ENCODE results near the gene PELI2.

DNA sequence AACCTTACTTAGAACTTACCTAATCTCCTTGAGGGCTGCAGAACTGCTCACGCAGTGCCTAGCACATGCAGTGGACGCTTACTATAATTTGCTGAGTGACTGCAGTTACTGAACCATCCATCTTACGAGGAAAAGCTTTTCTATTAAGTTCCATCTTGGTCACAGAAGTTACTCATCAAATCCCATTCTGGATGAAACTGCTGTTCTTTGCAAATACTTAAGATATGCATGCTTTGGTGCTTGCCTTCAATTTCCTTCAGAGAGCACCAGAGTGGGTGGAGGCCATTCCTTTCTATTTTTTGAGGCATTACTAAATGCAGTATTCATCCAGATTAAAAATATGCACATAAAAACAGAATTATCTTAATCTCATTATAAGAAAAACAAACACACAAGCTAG lies 17.7 kb upstream of the PELI2 start:
- TF ChIP-seq, protein P1, sequence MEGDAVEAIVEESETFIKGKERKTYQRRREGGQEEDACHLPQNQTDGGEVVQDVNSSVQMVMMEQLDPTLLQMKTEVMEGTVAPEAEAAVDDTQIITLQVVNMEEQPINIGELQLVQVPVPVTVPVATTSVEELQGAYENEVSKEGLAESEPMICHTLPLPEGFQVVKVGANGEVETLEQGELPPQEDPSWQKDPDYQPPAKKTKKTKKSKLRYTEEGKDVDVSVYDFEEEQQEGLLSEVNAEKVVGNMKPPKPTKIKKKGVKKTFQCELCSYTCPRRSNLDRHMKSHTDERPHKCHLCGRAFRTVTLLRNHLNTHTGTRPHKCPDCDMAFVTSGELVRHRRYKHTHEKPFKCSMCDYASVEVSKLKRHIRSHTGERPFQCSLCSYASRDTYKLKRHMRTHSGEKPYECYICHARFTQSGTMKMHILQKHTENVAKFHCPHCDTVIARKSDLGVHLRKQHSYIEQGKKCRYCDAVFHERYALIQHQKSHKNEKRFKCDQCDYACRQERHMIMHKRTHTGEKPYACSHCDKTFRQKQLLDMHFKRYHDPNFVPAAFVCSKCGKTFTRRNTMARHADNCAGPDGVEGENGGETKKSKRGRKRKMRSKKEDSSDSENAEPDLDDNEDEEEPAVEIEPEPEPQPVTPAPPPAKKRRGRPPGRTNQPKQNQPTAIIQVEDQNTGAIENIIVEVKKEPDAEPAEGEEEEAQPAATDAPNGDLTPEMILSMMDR (IDR thresholded peaks at IDR 0.05), result no peak
- TF ChIP-seq ZFX (IDR thresholded peaks at IDR 0.05; ENCODE audit: borderline replicate concordance), result no peak

All from 22Rv1 (cell line).